IPS-NIHi7 (cell line): Measurements from ENCODE around the gene SLC44A1.
"Not testable (repeated sequence)": the region's sequence is repeated elsewhere in the genome, so short reads cannot be mapped to it uniquely, and the experiment has no call there.

ENCODE experiments used
- DNase-seq: peaks from one replicate; pipeline ENCODE4 v3.0.0; 2012; ENCODE audit warnings: mixed read lengths; ENCODE audit errors: extremely low spot score

The SLC44A1 gene

DNA sequence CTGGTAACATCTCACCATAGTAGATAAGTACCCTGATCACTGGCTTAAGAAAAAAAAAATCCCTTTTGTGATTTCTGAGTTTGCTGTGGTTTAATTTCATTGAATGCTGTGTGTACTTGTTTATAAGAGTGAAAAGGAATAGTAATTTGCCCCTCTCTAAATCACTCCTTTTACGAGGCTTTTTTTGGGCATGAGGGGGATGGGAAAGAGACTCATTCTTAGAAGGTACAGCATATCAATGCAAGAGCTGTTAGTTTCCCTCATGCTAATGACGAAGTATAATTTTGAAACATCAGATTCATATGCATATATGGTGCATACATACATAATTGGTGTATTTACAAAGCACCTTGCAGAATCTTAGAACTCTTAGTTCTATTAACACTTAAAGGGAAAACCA is 2.4 kb upstream of the SLC44A1 start:
- DNase-seq = no peak

- no peak for DNase-seq
Measured at GRCh38 chr9:105242557-105242956, 1.9 kb upstream of the SLC44A1 start.

GRCh38 chr9:105243015-105243686 is 1.3 kb upstream of the SLC44A1 start:
- DNase-seq = no peak

GRCh38 chr9:105244734-105245028 is 230 bp downstream of the SLC44A1 start:
- peak; percentile 53 for DNase-seq

DNA sequence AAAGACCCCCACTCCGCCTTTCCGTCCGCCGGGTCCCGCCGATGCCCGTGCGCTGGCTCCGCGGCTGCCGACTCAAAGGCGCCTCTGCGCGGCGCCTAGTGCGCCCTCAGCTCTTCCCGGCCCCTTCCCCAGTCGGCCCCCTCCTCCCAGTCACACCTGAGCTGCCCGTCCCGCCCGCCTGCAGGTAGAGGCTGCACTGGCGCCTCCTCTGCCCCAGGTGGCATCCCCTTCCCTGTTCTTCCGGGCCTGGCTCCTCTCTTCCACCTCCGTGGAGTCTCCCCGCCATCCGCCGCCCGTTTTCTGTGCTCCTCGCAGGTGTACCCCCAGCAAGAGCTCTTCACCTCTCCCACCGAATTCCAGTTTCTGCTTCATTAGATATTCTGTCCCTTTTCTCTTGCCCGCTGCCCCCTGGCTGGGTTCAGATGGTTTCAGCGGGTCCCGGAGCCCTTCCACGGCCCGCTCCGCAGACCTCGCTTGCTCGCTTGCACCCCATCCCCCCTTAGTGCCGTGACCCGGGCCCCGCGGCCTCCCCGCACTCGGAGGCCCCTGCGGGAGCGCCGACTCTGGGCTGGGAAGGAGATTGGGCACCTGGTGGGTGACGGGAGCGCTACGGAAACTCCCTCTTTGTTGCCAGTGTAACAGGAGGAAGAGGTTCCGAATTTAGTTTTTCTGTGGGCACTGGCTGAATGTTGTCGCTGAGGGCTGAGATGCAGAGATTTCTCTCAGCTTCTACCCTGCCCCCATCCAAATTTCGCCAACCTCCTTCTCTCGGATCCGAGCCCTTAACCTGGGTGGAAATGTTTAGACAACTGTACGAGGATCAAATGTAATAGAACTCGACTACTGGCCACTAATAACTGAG is 809 bp downstream of the SLC44A1 start:
- DNase-seq = peak; percentile 78

DNA sequence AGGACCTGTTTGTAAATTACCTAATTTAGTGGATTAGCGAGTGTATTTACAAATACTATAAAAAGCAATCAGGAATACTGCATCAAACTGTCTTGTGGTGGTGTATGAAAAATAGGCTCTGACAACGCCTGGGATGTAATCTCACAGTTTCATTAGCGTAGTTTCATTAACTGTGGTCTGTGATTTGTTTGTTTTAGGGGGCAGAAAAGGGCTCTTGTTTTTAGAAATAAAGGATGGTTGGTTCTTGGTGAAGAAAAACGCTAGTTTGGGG is 1.4 kb downstream of the SLC44A1 start:
- no peak for DNase-seq

- DNase-seq = no peak
Measured at GRCh38 chr9:105246656-105247173, 2.3 kb downstream of the SLC44A1 start.

DNA sequence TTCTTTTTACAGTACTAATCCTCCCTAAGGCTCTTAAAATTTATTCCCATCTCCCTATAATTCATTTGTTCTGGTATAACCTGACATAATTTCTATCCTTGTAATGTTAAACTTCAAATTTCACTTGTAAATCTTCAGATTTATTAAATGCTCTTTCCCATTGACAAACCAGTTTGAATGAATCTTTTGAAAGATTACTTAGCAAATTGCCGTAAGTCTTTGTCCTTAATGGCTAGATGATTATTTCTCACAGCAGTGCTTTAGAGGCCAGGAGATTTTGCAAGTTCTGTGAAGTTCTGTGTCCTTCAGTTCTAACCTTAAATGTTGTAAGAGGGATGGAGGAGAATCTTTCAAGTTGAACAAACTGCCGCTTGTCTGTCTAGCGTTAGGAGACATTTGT is 4.2 kb downstream of the SLC44A1 start:
- DNase-seq = no peak

- no peak for DNase-seq
Measured at GRCh38 chr9:105251133-105251532, 6.7 kb downstream of the SLC44A1 start.

- no peak for DNase-seq
Measured at GRCh38 chr9:105251733-105252404, 7.4 kb downstream of the SLC44A1 start.

DNA sequence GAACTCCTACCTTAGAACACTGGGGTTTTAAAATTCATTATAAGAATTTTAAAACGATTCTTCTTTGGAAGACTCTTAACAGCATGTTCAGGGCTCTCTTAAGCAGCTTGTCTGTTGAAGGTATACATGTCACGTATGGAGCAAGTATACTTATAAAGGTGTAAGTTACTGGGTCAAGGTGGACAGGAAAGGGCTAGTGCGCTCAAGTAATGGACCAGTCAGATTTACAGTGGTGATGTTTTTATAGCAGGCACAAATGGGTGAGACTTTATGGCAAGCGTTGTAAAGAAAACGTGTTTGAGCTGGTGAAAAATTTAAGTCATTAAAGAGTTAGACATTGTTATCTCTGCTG is 7.9 kb downstream of the SLC44A1 start:
- DNase-seq = no peak

- DNase-seq = no peak
Measured at GRCh38 chr9:105254226-105254625, 9.8 kb downstream of the SLC44A1 start.

GRCh38 chr9:105255421-105255820 is 11.0 kb downstream of the SLC44A1 start:
- DNase-seq = no peak

DNA sequence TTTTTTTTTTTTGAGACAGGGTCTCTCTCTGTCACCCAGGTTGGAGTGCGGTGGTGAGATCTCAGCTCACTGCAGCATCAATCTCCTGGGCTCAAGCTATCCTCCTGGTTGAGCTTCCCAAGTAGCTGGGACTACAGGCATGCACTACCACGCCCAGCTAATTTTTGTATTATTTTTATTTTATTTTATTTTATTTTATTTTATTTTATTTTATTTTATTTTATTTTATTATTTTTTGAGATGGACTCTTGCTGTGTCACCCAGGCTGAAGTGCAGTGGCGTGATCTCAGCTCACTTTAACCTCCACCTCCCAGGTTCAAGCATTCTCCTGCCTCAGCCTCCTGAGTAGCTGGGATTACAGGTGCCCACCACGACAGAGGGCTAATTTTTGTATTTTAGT is 12.1 kb downstream of the SLC44A1 start:
- not testable (repeated sequence) for DNase-seq

GRCh38 chr9:105257809-105258208 is 13.4 kb downstream of the SLC44A1 start:
- no peak for DNase-seq

DNA sequence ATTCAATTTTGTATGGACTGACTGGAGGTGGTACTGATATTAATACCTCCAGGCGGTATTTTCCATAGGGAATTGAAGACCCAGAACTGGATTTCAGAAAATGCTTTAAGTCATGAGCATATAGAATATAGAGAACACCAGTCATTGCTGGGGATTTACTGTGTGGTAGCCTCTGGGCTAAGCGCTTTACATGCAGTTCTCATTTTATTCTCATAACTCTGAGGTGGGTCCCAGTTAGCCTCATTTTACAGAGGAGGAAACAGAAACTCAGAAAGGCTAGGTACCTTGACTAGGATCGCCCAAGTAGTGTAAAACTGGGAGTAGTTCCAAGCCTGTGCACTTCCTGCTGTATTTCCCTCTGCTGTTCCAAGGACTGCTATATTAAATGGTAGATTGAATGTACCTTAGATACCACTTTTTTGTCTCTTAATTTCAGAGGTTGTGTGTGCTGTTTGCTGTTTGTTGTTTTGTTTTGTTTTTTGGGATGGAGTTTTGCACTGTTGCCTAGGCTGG is 13.8 kb downstream of the SLC44A1 start:
- DNase-seq = no peak

GRCh38 chr9:105259274-105259673 is 14.8 kb downstream of the SLC44A1 start:
- DNase-seq = no peak

DNA sequence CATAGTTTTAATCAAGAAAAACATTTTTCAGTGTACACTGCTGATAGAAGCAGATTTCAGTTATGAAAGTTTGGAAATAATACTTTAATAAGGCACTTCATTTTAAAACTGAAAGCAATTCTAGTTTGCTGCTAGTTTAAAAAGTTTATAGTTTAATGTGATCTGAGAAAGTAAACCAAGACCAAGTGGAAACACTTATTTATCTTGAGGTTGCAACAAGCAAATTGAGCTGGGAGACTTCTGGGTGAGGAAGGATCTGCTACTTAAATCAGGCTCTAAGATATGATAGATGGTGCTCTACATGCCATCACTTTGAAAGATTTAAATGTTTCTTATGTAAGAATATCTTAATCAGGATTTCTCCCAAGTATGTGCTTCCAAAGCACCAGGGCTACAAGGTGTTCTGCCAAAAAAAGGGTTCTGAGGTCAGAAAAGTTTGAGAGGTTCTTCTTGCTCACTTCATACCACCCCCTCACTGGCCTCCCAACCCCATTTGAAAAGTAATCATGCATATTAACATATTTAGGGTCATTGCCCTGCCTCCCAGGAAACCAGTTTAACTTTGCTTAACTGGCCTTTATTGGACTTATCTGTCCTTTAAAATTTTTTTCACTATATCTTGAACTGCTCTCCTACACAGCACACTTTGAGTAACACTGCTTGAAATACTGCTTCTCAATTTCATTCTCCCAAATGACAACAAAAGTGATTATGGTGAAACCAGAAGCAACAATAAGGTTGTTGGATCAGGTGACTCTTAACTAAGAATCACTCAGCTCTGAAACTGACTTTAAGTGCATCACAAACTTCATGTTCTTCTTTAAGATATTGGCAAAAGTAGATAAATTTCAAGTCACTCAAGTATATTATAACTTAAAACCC is 15.5 kb downstream of the SLC44A1 start:
- no peak for DNase-seq

GRCh38 chr9:105262497-105262896 is 18.0 kb downstream of the SLC44A1 start:
- no peak for DNase-seq

GRCh38 chr9:105264380-105264779 is 19.9 kb downstream of the SLC44A1 start:
- DNase-seq = no peak

- not testable (repeated sequence) for DNase-seq
Measured at GRCh38 chr9:105268254-105268653, 23.8 kb downstream of the SLC44A1 start.

- no peak for DNase-seq
Measured at GRCh38 chr9:105269593-105269992, 25.1 kb downstream of the SLC44A1 start.
